Measurements from ENCODE around the gene PIGM.
"Not testable (repeated sequence)": the region's sequence is repeated elsewhere in the genome, so short reads cannot be mapped to it uniquely, and the experiment has no call there.

Gene PIGM

GRCh38 chr1:160053548-160054365 lies 22.0 kb upstream of the PIGM start:
- H3K4me2 ChIP-seq (ENCODE audit: low read length): no peak overlapping the region
- no peaks in the 10 kb centered on the region for H3K79me2 ChIP-seq
- no peaks in the 10 kb centered on the region for H3K27me3 ChIP-seq (ENCODE audit: control insufficient read depth, insufficient read depth, low read length)
- no peaks in the 10 kb centered on the region for H3K4me1 ChIP-seq
- no peaks in the 10 kb centered on the region for H3K36me3 ChIP-seq (ENCODE audit: control insufficient read depth, insufficient read depth, low read length)
- no peak overlapping the region for H2AFZ ChIP-seq
- TF ChIP-seq, protein P1, sequence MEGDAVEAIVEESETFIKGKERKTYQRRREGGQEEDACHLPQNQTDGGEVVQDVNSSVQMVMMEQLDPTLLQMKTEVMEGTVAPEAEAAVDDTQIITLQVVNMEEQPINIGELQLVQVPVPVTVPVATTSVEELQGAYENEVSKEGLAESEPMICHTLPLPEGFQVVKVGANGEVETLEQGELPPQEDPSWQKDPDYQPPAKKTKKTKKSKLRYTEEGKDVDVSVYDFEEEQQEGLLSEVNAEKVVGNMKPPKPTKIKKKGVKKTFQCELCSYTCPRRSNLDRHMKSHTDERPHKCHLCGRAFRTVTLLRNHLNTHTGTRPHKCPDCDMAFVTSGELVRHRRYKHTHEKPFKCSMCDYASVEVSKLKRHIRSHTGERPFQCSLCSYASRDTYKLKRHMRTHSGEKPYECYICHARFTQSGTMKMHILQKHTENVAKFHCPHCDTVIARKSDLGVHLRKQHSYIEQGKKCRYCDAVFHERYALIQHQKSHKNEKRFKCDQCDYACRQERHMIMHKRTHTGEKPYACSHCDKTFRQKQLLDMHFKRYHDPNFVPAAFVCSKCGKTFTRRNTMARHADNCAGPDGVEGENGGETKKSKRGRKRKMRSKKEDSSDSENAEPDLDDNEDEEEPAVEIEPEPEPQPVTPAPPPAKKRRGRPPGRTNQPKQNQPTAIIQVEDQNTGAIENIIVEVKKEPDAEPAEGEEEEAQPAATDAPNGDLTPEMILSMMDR (IDR thresholded peaks at IDR 0.05): no peak
- no peaks in the 10 kb centered on the region for H3K9me3 ChIP-seq (ENCODE audit: control insufficient read depth, low read length)
- H3K27ac ChIP-seq: no peak overlapping the region
- H3K9ac ChIP-seq: no peak overlapping the region
- no peak overlapping the region for H3K4me3 ChIP-seq (ENCODE audit: low read depth, low read length)

DNA sequence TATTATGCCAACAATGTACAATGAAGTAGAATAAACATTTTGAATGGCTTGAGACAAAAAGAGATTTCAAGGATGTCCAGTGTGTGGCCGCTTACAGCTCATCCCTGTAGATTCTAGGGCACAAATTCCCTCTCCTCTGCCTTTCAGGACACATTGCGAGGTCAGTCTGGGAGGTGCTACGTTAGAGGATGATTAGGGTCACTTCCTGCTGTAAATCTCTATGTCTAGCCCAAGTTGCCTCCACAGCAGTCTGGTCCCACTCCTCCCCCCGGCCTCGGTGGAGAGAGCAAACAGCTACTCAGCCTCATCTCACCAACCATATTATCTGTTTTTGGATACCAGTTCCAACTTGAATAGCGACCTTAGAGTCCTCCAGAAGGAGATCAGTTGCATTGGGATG lies 21.1 kb upstream of the PIGM start:
- TF ChIP-seq, protein P1 (IDR thresholded peaks at IDR 0.05): no peak
- no peaks in the 10 kb centered on the region for H3K4me1 ChIP-seq
- H3K36me3 ChIP-seq (ENCODE audit: control insufficient read depth, insufficient read depth, low read length): no peaks in the 10 kb centered on the region
- H3K9ac ChIP-seq: no peak overlapping the region
- no peaks in the 10 kb centered on the region for H3K27me3 ChIP-seq (ENCODE audit: control insufficient read depth, insufficient read depth, low read length)
- H3K4me3 ChIP-seq (ENCODE audit: low read depth, low read length): no peak overlapping the region
- no peak overlapping the region for H3K4me2 ChIP-seq (ENCODE audit: low read length)
- no peaks in the 10 kb centered on the region for H3K9me3 ChIP-seq (ENCODE audit: control insufficient read depth, low read length)
- no peak overlapping the region for H3K27ac ChIP-seq
- H2AFZ ChIP-seq: no peak overlapping the region
- no peaks in the 10 kb centered on the region for H3K79me2 ChIP-seq

DNA sequence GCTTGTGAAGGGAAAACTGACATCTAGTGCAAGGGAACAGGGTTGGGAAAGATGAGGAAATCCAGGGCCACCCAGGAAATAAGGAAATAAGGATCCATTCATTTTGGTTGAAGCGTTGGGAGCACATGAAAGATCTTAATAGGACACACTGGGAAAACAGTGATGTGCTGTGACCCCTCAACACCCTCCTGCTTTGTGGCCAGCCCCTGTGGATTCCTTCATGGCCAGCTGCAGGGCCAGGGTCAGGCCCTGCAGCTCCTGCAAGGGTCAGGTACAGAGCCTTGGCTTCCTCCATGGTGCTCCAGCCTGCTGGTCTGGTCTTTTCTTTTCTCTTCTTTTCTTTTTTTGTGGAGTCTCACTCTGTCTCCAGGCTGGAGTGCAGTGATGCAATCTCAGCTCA lies 18.8 kb upstream of the PIGM start:
- no peaks in the 10 kb centered on the region for H3K9me3 ChIP-seq (ENCODE audit: control insufficient read depth, low read length)
- no peak overlapping the region for H3K4me3 ChIP-seq (ENCODE audit: low read depth, low read length)
- H3K4me1 ChIP-seq: no peaks in the 10 kb centered on the region
- H3K36me3 ChIP-seq (ENCODE audit: control insufficient read depth, insufficient read depth, low read length): no peaks in the 10 kb centered on the region
- no peak overlapping the region for H3K4me2 ChIP-seq (ENCODE audit: low read length)
- TF ChIP-seq, protein P1 (IDR thresholded peaks at IDR 0.05): no peak
- H2AFZ ChIP-seq: no peak overlapping the region
- no peaks in the 10 kb centered on the region for H3K79me2 ChIP-seq
- H3K27ac ChIP-seq: no peak overlapping the region
- H3K27me3 ChIP-seq (ENCODE audit: control insufficient read depth, insufficient read depth, low read length): no peaks in the 10 kb centered on the region
- no peak overlapping the region for H3K9ac ChIP-seq

GRCh38 chr1:160050182-160050581 lies 18.4 kb upstream of the PIGM start:
- H3K27ac ChIP-seq; H3K9ac ChIP-seq; H2AFZ ChIP-seq; H3K36me3 ChIP-seq (ENCODE audit: control insufficient read depth, insufficient read depth, low read length); H3K4me3 ChIP-seq (ENCODE audit: low read depth, low read length); H3K79me2 ChIP-seq; H3K27me3 ChIP-seq (ENCODE audit: control insufficient read depth, insufficient read depth, low read length); H3K9me3 ChIP-seq (ENCODE audit: control insufficient read depth, low read length); H3K4me1 ChIP-seq; H3K4me2 ChIP-seq (ENCODE audit: low read length): not testable (repeated sequence)

DNA sequence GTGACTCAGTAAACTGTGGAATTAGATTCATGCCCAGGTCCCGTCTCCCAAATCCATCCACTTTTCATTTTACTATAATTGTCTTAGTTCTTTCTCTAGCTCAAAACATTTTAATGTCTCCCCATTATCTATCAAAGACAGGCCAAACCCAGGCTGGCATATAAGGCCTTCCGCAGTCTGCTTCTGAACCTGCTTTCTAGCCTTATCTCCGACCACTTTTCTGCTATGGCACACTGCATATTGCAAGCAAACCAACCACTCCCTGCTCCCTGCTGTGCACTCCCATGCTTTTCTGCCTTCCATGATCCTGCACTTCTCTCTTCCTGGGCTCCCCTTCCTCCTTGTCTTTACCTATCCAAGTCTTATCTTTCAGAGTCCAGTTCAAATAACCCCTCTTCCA lies 17.3 kb upstream of the PIGM start:
- Histone ChIP-seq H3K79me2 (no peaks in the 10 kb centered on the region), H2AFZ (no peak overlapping the region), H3K9me3 (ENCODE audit: control insufficient read depth, low read length) (no peaks in the 10 kb centered on the region), H3K9ac (no peak overlapping the region), H3K4me3 (ENCODE audit: low read depth, low read length) (no peak overlapping the region), H3K36me3 (ENCODE audit: control insufficient read depth, insufficient read depth, low read length) (no peaks in the 10 kb centered on the region), H3K4me2 (ENCODE audit: low read length) (no peak overlapping the region), H3K27me3 (ENCODE audit: control insufficient read depth, insufficient read depth, low read length) (no peaks in the 10 kb centered on the region), H3K4me1 (no peaks in the 10 kb centered on the region), H3K27ac (no peak overlapping the region)
- TF ChIP-seq, protein P1 (IDR thresholded peaks at IDR 0.05): no peak

All from parathyroid adenoma (tissue), 2 donors.